HEK293 (cell line): ENCODE data around the gene UNC93B1.

Experiments
- CTCF ChIA-PET: fragments of 350-600 bp; formaldehyde crosslinking; extraction: SDS; loops from one replicate; lab custom pipeline; 2021; ENCODE audit warnings: antibody characterized with exemption; lab: Yijun Ruan, JAX
- POLR2A ChIA-PET: fragments of 300-600 bp; formaldehyde crosslinking; extraction: SDS; loops from one replicate; lab custom pipeline; 2020; ENCODE audit warnings: antibody characterized with exemption, inconsistent platforms; lab: Yijun Ruan, JAX
- H3K27ac ChIP-seq: fragments of 200-500 bp; sonication (Bioruptor generic); 2 replicates; pipeline ENCODE4 v1.5.1; 2014; ENCODE audit warnings: low read depth, low read length, control low read depth, inconsistent platforms; ENCODE audit errors: extremely low read depth
- H3K36me3 ChIP-seq, 2 experiments: fragments of 200-500 bp in 1 of 2; sonication (Bioruptor generic) in 1 of 2; 1 replicate in 1 of 2; 2 replicates in 1 of 2; pipeline ENCODE4 v1.5.1; 2014 to 2017; ENCODE audit warnings: inconsistent platforms in 2 of 2, low read length in 2 of 2; ENCODE audit not compliant: control insufficient read depth in 2 of 2, insufficient read depth in 1 of 2
- H3K4me1 ChIP-seq: fragments of 200-500 bp; sonication (Bioruptor generic); 2 replicates; pipeline ENCODE4 v1.5.1; 2014; ENCODE audit warnings: mild to moderate bottlenecking, low read length, inconsistent platforms; ENCODE audit not compliant: control insufficient read depth, insufficient read depth
- H3K4me3 ChIP-seq: 2 replicates; pipeline ENCODE4 v1.5.1; 2011; ENCODE audit warnings: low read depth, mild to moderate bottlenecking, control low read depth, low read length, moderate library complexity
- H3K9me3 ChIP-seq: fragments of 200-500 bp; sonication (Bioruptor generic); 2 replicates; pipeline ENCODE4 v1.5.1; 2014; ENCODE audit warnings: low read depth, low read length, inconsistent platforms; ENCODE audit not compliant: control insufficient read depth, insufficient read depth
- EGR2 ChIP-seq: fragments of 450-650 bp; formaldehyde crosslinking; IDR thresholded peaks from 2 replicates; pipeline ENCODE4 v1.5.1; 2016; ENCODE audit warnings: low read depth, missing biosample characterization, missing genetic modification characterization
- GLIS2 ChIP-seq: fragments of 450-650 bp; formaldehyde crosslinking; IDR thresholded peaks from 2 replicates; pipeline ENCODE4 v1.5.1; 2016; ENCODE audit warnings: missing biosample characterization, missing genetic modification characterization
- KLF1 ChIP-seq: fragments of 450-650 bp; formaldehyde crosslinking; IDR thresholded peaks from 2 replicates; pipeline ENCODE4 v1.5.1; 2016; ENCODE audit warnings: missing biosample characterization, missing genetic modification characterization
- MZF1 ChIP-seq: fragments of 450-650 bp; formaldehyde crosslinking; IDR thresholded peaks from 2 replicates; pipeline ENCODE4 v1.5.1; 2017; ENCODE audit warnings: missing biosample characterization, missing genetic modification characterization, borderline replicate concordance
- PATZ1 ChIP-seq: fragments of 450-650 bp; formaldehyde crosslinking; IDR thresholded peaks from 2 replicates; pipeline ENCODE4 v1.5.1; 2016; ENCODE audit warnings: missing biosample characterization, missing genetic modification characterization
- SALL2 ChIP-seq: fragments of 450-650 bp; formaldehyde crosslinking; IDR thresholded peaks from 2 replicates; pipeline ENCODE4 v1.5.0; 2017; ENCODE audit warnings: missing biosample characterization, mild to moderate bottlenecking, missing genetic modification characterization, borderline replicate concordance
- ZBTB17 ChIP-seq: fragments of 450-650 bp; formaldehyde crosslinking; IDR thresholded peaks from 2 replicates; pipeline ENCODE4 v1.5.1; 2016; ENCODE audit warnings: missing biosample characterization, missing genetic modification characterization
- ZFHX2 ChIP-seq: fragments of 450-650 bp; formaldehyde crosslinking; conservative IDR thresholded peaks from 2 replicates; pipeline ENCODE4 v1.5.1; 2016; ENCODE audit warnings: missing biosample characterization, missing genetic modification characterization
- ZNF10 ChIP-seq: fragments of 450-650 bp; formaldehyde crosslinking; IDR thresholded peaks from 2 replicates; pipeline ENCODE4 v1.5.1; 2017; ENCODE audit warnings: missing biosample characterization, missing genetic modification characterization
- ZNF169 ChIP-seq: fragments of 450-650 bp; formaldehyde crosslinking; IDR thresholded peaks from 2 replicates; pipeline ENCODE4 v1.5.1; 2016; ENCODE audit warnings: missing biosample characterization, missing genetic modification characterization
- ZNF335 ChIP-seq: fragments of 450-650 bp; formaldehyde crosslinking; conservative IDR thresholded peaks from 2 replicates; pipeline ENCODE4 v1.5.1; 2016; ENCODE audit warnings: missing biosample characterization, missing genetic modification characterization
- ZNF394 ChIP-seq: fragments of 450-650 bp; formaldehyde crosslinking; IDR thresholded peaks from 2 replicates; pipeline ENCODE4 v1.5.1; 2016; ENCODE audit warnings: missing biosample characterization, missing genetic modification characterization, mild to moderate bottlenecking, moderate library complexity, borderline replicate concordance
- ZNF473 ChIP-seq: fragments of 450-650 bp; formaldehyde crosslinking; IDR thresholded peaks from 2 replicates; pipeline ENCODE4 v1.5.1; 2017; ENCODE audit warnings: missing biosample characterization, missing genetic modification characterization
- ZNF585B ChIP-seq: fragments of 450-650 bp; formaldehyde crosslinking; IDR thresholded peaks from 2 replicates; pipeline ENCODE4 v1.5.1; 2016; ENCODE audit warnings: missing biosample characterization, missing genetic modification characterization
- ZNF624 ChIP-seq: fragments of 450-650 bp; formaldehyde crosslinking; IDR thresholded peaks from 2 replicates; pipeline ENCODE4 v1.5.1; 2017; ENCODE audit warnings: missing biosample characterization, missing genetic modification characterization
- ZNF76 ChIP-seq: fragments of 450-650 bp; formaldehyde crosslinking; IDR thresholded peaks from 2 replicates; pipeline ENCODE4; 2016; ENCODE audit warnings: low read depth, missing biosample characterization, missing genetic modification characterization, borderline replicate concordance
- ZNF791 ChIP-seq: fragments of 450-650 bp; formaldehyde crosslinking; IDR thresholded peaks from 2 replicates; pipeline ENCODE4 v1.5.1; 2016; ENCODE audit warnings: missing biosample characterization, missing genetic modification characterization
- ZSCAN23 ChIP-seq: fragments of 450-650 bp; formaldehyde crosslinking; IDR thresholded peaks from 2 replicates; pipeline ENCODE4 v1.5.1; 2016; ENCODE audit warnings: missing biosample characterization, missing genetic modification characterization
- TF ChIP-seq, protein P1 (sequence below): fragments of 450-650 bp; formaldehyde crosslinking; conservative IDR thresholded peaks from 2 replicates; pipeline ENCODE4 v1.5.1; 2016; ENCODE audit warnings: low read depth, missing biosample characterization, missing genetic modification characterization
- TF ChIP-seq, protein P2 (sequence below): fragments of 450-650 bp; formaldehyde crosslinking; IDR thresholded peaks from 2 replicates; pipeline ENCODE4 v1.5.1; 2016; ENCODE audit warnings: missing biosample characterization, missing genetic modification characterization

The UNC93B1 gene

GRCh38 chr11:68030318-68031143 lies 26.6 kb upstream of the UNC93B1 start, which contains the start of gene NDUFS8:
NDUFS8 (plus strand) TSS chr11:68030681; CDS start chr11:68032152, 1,471 bp downstream.
- POLR2A ChIA-PET: interaction anchor here (0.7 to 1.1 kb wide), 2 partner anchors 20 to 873 kb away, joined by 6 to 9 read pairs; partner anchors contain the start of gene ALDH3B1
- Histone ChIP-seq H3K9me3 (no peaks in the 10 kb centered on the region), H3K4me1 (0 out of 2 replicates have a peak, but pooled peaks cover 2% of the 10 kb centered on the region), H3K36me3 (peaks cover 0 to 40% of the 10 kb centered on the region in 2 experiments; a peak in 2 of 3 replicates), H3K4me3 (peak within 1 kb of the TSS; percentile 95), H3K27ac (peak within 1 kb of the TSS; percentile 78)
- CTCF ChIA-PET: interaction anchor here (0.6 kb wide), 1 partner anchor 1196 kb away, joined by 3 read pairs; no protein-coding TSS in a partner anchor
- TF ChIP-seq GLIS2 (tag by site-specific recombination): peak; percentile 49; the same call in 1 of the 2 replicates
- no peak for TF ChIP-seq ZNF473 (tag by site-specific recombination)
- no peak for TF ChIP-seq MZF1 (tag by site-specific recombination)
- TF ChIP-seq KLF1 (tag by site-specific recombination): peak; percentile 54
- TF ChIP-seq ZNF624 (tag by site-specific recombination): no peak
- no peak for TF ChIP-seq ZNF394 (tag by site-specific recombination)
- TF ChIP-seq ZNF585B (tag by site-specific recombination): no peak
- TF ChIP-seq SALL2 (tag by site-specific recombination): no peak
- peak; percentile 44; the same call in 1 of the 2 replicates for TF ChIP-seq ZNF335 (tag by site-specific recombination)
- TF ChIP-seq ZNF169 (tag by site-specific recombination): no peak
- no peak for TF ChIP-seq ZSCAN23
- peak; percentile 75 for TF ChIP-seq PATZ1
- 0 out of 2 replicates have a peak, but pooled peaks have one; percentile 30 for TF ChIP-seq ZBTB17 (tag by site-specific recombination)
- TF ChIP-seq EGR2 (tag by site-specific recombination): peak; percentile 43; the same call in 1 of the 2 replicates
- TF ChIP-seq ZFHX2 (tag by site-specific recombination): 0 out of 2 replicates have a peak, but pooled peaks have one; percentile 10
- TF ChIP-seq ZNF76 (tag by site-specific recombination): no peak
- TF ChIP-seq, protein P1, sequence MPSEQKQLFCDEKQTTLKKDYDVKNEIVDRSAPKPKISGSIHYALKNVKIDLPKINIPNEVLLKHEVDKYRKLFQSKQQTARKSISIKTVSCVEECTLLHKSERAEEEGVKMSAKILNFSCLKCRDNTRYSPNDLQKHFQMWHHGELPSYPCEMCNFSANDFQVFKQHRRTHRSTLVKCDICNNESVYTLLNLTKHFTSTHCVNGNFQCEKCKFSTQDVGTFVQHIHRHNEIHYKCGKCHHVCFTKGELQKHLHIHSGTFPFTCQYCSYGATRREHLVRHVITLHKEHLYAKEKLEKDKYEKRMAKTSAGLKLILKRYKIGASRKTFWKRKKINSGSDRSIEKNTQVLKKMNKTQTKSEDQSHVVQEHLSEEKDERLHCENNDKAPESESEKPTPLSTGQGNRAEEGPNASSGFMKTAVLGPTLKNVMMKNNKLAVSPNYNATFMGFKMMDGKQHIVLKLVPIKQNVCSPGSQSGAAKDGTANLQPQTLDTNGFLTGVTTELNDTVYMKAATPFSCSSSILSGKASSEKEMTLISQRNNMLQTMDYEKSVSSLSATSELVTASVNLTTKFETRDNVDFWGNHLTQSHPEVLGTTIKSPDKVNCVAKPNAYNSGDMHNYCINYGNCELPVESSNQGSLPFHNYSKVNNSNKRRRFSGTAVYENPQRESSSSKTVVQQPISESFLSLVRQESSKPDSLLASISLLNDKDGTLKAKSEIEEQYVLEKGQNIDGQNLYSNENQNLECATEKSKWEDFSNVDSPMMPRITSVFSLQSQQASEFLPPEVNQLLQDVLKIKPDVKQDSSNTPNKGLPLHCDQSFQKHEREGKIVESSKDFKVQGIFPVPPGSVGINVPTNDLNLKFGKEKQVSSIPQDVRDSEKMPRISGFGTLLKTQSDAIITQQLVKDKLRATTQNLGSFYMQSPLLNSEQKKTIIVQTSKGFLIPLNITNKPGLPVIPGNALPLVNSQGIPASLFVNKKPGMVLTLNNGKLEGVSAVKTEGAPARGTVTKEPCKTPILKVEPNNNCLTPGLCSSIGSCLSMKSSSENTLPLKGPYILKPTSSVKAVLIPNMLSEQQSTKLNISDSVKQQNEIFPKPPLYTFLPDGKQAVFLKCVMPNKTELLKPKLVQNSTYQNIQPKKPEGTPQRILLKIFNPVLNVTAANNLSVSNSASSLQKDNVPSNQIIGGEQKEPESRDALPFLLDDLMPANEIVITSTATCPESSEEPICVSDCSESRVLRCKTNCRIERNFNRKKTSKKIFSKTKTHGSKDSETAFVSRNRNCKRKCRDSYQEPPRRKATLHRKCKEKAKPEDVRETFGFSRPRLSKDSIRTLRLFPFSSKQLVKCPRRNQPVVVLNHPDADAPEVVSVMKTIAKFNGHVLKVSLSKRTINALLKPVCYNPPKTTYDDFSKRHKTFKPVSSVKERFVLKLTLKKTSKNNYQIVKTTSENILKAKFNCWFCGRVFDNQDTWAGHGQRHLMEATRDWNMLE (tag by site-specific recombination): peak; percentile 59
- TF ChIP-seq ZNF10 (tag by site-specific recombination): 0 out of 2 replicates have a peak, but pooled peaks have one; percentile 37
- TF ChIP-seq, protein P2, sequence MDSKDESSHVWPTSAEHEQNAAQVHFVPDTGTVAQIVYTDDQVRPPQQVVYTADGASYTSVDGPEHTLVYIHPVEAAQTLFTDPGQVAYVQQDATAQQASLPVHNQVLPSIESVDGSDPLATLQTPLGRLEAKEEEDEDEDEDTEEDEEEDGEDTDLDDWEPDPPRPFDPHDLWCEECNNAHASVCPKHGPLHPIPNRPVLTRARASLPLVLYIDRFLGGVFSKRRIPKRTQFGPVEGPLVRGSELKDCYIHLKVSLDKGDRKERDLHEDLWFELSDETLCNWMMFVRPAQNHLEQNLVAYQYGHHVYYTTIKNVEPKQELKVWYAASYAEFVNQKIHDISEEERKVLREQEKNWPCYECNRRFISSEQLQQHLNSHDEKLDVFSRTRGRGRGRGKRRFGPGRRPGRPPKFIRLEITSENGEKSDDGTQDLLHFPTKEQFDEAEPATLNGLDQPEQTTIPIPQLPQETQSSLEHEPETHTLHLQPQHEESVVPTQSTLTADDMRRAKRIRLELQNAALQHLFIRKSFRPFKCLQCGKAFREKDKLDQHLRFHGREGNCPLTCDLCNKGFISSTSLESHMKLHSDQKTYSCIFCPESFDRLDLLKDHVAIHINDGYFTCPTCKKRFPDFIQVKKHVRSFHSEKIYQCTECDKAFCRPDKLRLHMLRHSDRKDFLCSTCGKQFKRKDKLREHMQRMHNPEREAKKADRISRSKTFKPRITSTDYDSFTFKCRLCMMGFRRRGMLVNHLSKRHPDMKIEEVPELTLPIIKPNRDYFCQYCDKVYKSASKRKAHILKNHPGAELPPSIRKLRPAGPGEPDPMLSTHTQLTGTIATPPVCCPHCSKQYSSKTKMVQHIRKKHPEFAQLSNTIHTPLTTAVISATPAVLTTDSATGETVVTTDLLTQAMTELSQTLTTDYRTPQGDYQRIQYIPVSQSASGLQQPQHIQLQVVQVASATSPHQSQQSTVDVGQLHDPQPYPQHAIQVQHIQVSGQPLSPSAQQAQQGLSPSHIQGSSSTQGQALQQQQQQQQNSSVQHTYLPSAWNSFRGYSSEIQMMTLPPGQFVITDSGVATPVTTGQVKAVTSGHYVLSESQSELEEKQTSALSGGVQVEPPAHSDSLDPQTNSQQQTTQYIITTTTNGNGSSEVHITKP (tag by site-specific recombination): peak; percentile 57
- TF ChIP-seq ZNF791 (tag by site-specific recombination): no peak
